Putamen (tissue), 1 donor: ENCODE measurements around the gene PNPLA5.
A peak's percentile ranks its signal among the peaks of the same experiment; 100 is the strongest.
"Not testable (repeated sequence)": the region's sequence is repeated elsewhere in the genome, so short reads cannot be mapped to it uniquely, and the experiment has no call there.

Experiments used
- DNase-seq: peaks from one replicate; pipeline ENCODE4 v3.0.0-alpha.2; 2016; ENCODE audit warnings: low spot score

PNPLA5 gene, protein sequence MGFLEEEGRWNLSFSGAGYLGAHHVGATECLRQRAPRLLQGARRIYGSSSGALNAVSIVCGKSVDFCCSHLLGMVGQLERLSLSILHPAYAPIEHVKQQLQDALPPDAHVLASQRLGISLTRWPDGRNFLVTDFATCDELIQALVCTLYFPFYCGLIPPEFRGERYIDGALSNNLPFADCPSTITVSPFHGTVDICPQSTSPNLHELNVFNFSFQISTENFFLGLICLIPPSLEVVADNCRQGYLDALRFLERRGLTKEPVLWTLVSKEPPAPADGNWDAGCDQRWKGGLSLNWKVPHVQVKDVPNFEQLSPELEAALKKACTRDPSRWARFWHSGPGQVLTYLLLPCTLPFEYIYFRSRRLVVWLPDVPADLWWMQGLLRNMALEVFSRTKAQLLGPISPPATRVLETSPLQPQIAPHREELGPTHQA

DNA sequence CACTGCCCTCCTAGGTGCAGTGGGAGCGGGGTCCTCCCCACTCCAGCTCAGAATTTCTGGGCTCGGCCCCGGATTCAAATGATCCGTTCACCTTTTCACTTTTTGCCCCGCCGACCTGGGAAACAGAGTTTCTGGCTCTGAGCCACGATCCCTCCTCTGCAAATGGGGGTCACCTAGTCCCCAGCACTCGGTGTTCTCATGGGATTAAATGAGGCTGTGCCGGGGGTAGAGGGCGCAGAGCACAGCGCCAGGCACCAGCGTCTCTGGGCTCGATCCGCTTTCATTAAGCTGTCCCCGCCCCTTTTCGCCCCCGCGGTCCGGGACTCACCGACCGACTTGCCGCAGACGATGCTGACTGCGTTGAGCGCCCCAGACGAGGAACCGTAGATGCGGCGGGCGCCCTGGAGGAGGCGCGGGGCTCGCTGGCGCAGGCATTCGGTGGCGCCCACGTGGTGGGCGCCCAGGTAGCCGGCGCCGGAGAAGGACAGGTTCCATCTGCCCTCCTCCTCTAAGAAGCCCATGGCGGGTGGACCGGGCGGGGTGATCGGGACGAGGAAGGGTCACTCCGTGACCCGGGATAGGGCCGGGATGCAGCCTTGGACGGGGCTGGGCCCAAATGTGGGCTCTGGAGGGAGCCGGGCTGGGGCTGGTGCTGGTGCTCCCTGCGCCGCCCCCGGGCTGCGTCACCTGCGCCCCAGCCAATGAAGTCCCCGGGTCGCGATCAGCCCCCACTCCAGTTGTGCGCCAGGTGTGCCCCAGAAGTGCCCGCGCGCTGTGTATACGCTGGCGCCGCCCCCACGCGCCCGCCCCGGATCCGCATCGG is at the start of gene PNPLA5:
TSS of gene PNPLA5 (minus strand) at position 654 of the 823 bp plus-strand sequence. CDS start at position 521, 133 bp downstream.
- DNase-seq, result peak; percentile 25

DNA sequence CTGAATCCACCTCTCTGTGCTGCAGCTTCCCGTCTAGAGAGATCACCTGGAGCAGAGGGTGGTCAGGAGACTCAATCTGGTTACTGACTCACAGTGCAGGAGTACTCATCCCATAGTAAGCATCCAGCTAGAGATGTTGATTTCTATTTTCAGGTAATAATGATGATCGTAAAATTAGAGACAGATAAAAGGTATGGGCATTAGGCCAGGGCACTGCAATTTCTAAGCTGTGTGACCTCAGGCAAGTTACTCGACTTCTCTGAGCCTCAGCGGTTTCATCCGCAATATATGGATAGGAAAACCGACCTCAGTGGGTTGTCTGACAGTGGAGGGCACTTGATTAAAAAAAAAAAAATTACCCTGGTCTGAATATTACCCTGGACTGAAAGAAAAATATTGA is 49.6 kb upstream of the PNPLA5 start:
- no peak for DNase-seq

DNA sequence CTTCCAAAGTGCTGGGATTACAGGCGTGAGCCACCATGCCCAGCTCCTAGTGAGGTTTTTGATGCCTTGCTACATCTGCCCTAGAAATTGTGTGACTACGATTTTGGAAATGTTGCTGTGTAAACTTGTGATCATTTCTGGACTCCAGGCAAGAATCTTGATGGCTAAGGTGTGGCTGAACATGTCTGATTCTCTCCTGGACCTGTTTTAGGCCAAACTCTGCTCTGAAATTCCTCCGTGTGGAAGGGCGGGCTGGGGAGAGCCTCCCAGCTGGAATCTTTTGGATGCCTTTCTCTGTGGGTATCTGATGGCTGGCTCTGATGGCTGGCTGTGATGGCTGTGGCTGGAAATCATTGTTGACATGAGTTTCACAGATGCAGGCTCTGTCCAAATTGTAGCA is 40.0 kb upstream of the PNPLA5 start:
- no peak for DNase-seq

DNA sequence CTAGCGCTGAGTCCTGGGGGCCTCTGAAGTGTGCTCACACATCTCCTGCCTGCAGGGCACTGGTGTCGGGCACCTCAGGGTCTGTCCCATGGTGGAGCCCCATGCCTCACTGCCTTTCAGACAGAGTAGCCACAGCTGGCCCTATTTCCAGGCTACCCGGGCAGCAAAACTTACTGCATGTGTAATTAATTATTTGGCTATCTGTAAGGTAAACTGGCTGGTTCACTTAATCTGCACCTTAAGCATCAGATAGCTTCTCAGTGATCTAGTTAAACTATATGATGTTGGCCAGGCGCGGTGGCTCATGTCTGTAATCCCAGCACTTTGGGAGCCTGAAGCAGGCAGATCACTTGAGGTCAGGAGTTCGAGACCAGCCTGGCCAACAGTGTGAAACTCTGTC is 37.1 kb upstream of the PNPLA5 start:
- DNase-seq, result no peak

DNA sequence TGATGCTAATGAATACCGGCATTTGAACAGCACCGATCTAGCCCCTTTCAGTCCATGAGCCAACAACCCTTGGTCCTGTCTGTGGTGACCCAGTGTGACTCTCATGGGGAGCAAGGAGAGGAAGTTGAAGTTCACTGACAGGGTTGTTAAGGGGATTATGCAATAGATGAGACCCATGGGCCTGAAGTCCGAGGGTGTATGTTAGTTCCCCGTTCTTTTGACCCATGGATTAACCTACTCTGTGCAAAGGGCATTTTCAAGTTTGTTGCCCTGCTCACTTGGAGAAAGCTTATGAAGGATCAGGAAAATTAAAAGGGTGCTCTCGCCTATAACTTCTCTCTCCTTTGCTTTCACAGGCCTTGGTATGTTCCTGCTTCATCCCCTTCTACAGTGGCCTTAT is 36.7 kb upstream of the PNPLA5 start:
- DNase-seq, result no peak

DNA sequence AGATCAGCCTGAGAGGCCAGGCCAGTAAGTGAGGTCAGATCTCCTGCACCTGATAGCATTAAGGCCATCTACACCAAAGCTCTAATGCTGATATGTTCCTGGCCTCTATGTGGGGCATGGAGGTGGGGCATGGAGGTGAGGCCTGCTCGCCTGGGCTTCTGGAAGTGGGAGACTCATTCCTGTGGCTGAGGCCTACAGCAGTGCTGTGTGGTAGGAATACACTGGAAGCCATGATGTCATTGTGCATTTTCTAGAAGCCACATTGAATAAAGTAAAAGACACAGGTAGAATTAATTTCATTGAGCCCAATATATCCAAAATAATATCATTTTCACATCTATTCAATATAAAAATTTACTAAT is 34.5 kb upstream of the PNPLA5 start:
- DNase-seq, result no peak

DNA sequence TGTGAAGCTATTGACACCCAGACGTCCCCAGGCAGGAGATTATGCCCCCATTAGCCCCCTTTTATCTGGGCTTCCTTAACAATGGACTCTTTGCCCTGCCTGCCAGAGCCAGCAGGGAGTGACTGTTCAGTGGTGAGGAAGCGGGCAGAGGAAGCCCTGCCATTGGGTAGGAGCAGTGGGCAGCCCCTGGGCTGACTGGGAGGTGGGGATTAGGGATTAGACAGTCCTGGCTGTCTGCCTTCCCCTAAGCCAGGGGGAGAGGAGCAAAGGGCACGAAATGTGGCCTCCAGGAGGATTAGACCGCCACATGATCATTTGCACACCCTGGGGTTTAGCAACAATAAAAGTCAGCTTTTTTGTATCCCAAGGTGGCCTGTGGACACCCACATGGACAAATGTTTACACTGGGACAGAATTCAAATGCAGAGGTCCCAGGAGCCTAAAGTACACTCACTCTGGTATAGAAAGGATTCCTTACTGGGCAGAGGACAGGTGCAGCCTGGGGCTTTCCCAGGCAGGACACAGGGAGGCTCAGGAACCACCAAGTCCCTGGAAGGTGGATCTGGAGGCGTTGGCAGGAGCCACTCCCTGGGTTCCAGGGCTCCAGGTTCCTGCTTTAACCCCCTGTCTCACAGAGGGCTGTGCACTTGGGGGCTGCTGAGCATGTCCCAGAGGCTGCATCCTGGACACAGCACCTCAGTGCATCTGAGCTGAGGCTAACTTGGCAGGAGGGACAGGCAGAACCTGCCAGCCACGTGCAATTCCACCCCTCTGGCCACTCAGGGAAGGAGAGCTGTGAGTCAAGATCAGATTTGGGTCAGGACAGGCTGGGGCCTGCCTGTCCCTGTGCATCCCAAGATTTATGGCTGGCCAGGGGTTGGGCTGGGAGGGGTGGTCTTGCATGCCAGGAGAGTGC is 33.9 kb upstream of the PNPLA5 start:
- DNase-seq, result no peak

DNA sequence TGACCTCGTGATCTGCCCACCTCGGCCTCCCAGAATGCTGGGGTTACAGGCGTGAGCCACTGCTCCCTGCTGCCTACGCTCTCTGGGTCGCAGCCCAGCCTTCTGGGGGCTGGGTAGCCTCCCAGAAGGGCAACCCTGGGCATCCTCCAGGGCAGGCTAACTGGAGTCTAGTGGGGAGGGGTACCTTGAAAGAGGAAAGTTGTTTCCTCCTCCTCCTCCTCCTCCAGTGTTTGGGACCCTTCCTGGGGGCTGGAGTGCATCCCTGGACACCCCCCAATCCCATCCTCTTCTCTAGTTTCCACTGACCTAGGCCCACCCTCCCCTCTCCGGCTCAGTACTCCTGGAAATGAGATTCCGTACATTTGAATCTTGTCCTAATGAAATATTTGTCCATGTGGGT is 33.1 kb upstream of the PNPLA5 start:
- no peak for DNase-seq

DNA sequence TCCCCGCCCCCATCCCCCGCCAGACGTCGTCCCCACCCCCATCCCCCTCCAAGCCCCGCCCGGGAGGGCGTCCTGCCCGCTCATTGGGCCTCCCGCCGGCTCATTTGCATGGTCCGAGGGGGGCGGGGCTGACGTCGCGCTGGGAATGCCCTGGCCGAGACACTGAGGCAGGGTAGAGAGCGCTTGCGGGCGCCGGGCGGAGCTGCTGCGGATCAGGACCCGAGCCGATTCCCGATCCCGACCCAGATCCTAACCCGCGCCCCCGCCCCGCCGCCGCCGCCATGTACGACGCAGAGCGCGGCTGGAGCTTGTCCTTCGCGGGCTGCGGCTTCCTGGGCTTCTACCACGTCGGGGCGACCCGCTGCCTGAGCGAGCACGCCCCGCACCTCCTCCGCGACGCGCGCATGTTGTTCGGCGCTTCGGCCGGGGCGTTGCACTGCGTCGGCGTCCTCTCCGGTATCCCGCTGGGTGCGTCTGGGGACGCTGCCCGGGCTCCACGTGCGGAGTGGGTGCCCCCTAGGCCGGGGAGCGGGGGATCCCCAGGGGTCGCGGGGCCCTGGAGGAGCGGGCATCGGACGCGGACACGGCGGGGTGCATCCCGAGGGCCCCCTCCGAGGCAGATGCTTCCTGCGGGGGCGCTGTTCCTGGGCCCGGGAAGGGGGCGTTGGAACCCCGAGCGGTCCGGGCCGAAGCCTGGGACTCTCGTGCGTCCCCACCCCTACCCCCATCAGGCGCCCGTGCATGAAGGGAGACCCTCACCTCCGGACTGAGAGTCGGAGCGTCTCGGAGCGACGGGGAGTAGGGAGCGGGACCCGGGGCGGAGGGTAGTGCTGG is 32.0 kb upstream of the PNPLA5 start, which contains the start of gene PNPLA3:
TSS of gene PNPLA3 (plus strand) at position 175 of the 834 bp plus-strand sequence. CDS start at position 282, 107 bp downstream.
- peak; percentile 82 for DNase-seq

DNA sequence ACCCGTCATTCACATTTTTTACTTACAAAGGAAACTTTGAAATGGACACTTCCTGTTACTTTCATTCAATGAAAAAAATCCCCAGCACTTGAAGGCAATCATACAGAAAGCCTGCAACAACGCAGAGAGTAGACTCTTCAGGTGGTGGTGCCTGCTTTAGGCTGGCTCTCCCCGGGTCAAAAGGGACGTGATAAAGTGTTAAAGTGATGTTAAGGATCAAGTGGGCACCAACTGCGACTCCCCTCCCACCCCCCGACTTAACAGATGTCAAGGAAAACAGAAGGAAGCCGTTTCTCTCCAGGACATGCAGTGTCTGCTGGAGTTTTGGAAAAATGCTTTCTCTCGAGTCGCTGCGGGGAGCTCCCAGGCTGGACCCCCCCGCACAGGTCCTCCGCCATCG is 31.4 kb upstream of the PNPLA5 start:
- DNase-seq, result peak; percentile 7

DNA sequence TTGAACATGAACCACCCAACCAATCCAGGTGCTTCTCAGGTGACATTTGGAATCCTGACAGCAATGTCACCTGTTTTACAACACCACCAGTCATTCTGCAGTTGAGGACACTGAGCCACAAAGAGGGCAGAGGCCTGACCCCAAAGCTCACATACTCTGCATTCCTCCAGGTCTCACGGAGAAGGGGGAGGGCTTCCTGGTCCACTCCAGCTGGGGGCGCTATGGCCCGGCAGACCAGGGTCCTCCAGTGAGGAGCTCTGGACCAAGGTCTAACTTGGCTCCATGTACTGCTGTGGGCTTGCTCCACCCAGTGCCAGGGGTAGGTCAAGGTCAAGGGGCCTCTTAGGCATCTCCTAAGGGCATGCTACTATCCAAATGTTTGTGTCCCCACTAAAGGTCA is 30.3 kb upstream of the PNPLA5 start:
- DNase-seq, result no peak

DNA sequence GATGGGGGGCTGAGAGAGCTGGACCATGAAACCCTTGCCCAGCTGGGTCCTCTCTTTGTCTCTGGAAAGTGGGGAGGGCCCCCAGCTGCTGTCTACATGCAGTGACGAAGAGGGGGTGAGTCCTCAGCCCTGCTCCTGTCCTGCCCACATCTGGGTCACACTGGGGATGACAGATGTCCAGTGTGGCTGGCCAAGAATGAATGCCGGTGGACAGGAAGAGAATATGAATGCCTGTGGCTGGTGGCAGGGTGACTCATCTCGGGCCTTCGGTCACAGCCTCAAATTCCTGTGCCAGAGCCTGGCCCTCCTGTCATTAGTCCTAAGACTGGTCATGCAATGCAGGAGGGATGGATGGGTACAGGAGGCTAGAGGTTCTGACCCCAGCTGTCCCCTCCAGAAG is 29.6 kb upstream of the PNPLA5 start:
- peak; percentile 45 for DNase-seq

DNA sequence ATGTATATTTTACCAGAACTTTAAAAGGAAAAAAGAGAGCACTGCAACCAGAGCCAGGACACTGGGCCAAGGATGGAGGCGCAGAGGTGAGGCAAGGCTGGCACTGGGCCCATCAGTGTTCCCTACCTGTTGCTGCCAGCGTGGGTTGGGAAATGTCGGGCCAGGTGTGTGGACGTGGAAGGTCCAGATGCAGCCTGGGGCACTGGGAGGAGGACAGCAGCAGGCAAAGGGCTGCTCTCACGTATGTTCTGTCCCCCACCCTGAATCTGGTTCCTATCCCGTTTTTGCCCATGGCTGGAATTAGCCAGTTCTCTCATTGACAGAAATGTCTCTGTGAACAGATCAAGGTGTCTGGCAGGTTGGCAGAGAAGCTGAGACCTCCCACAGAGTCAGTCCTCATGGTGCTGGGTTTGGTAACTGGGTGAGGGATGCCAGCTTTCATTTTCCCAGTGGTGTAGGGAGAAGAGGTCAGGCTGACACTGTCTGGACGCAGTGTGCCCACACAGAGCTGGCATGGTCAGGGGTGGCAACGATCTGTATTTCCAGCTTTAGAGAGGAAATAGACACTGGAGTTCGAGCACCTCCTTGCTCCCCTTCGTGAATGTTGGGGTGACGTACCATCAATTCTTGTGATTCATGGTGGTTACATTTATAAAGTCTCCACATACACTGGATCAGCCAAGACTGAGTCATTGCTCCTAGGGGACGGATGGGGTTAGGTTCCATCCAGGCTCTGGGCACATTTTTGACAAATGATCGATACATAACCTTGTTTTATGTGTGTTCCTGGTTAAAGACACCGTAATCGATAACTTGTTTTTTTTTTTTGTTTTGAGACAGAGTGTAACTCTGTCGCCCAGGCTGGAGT is 27.5 kb upstream of the PNPLA5 start:
- DNase-seq, result no peak

DNA sequence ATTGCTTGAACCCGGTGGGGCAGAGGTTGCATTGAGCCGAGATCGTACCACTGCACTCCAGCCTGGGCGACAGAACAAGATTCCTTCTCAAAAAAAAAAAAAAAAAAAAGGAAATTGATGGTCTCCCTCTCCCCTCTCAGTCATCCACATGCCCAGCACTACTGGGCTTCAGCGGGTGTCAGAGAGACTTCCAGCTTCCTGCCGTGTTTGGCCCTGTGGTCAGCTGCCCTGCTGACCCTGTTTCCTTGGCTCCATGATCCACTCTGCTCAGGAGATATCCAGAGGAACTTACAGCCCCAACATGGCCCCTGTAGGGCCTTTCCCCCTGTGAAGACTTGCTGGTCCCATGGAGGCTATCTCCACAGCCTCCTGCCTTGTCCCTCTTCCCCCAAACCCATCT is 25.7 kb upstream of the PNPLA5 start:
- no peak for DNase-seq

DNA sequence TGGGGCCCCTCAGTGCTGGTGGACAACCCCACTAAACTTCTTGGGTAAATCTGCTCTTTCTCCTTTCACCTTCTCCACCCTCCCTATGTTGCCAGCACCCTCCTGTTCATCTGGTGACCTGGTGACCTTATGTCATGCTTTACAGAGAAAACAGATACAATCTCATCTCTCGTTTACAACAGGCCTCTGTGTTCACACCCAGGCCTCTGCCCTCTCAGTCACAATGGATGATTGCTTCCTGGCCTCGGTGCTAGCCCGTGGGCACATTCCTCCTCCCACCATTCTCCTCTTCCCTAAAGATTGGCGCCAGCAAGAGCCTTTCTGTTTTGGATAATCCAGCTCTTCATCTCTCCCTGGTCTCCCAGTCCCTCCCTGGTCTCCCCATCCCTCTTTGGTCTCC is 19.5 kb upstream of the PNPLA5 start:
- DNase-seq, result no peak

DNA sequence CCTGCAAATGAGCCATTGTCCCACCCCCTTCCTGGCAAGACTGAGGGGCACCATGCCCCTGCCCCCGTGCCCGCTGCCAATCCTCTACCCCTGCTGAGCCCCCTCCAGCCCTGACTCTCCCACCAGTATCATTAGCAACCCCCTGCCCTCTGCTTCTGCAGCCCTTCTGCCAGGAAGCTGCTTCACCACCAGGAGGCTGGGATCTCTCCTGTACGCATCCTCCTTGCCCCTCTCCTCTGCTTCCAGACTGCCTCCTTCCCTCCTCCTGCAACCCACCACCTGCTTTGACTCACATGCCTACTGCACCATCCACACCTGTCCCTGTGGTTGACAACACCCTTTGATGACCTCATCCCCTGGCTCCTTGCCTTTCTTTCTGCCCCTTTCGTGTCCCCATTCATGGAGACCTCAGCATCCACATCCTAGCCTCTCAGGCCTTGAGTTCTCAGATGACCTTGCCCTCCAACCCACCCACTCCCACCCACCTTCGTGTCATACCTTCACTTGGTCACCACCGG is 18.4 kb upstream of the PNPLA5 start:
- DNase-seq, result no peak

DNA sequence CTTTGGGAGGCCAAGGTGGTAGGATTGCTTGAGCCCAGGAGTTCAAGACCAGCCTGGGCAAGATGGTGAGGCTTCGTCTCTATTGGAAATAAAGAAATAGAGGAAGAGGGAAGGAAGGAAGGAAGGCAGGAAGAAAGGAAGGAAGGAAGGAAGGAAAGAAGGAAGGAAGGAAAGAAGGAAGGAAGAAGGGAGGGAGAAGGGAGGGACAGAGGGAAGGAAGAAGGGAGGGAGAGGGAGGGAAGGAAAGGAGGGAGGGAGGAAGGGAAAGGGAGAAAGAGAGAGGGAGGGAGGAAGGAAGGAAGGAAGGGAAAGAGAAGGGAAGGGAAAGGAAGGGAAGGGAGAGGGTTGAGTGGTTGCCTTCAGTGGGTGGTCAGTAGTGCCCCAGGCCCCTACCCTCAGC is 17.9 kb upstream of the PNPLA5 start:
- no peak for DNase-seq

DNA sequence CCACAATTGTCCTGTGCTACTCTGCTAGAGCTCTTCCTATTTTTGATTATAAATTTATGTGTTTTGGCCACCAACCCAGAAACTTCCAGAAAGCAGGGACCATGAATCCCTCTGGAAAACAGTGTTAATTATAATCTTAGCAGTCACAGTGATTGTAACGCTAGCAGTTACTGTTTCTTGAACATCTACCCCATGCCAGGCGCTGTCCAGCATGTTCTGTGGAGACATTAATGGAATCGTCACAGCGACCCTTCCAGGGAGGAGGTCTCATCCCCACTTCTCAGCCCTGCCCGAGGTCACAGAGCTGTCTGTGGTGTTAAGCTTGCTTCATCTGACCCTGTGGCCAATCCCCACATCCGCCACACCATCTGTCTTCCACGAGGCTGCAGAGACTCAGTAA is 13.9 kb upstream of the PNPLA5 start:
- DNase-seq, result no peak

DNA sequence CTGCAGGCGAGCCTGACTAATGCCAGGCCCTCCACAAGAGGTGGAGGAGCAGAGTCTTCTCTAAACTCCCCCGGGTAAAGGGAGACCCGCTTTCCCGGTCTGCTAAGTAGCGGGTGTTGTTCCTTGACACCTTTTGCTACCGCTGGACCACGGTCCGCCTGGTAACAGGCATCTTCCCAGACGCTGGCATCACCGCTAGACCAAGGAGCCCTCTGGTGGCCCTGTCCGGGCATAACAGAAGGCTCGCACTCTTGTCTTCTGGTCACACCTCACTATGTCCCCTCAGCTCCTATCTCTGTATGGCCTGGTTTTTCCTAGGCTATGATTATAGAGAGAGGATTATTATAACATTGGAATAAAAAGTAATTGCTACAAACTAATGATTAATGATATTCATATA is 12.6 kb upstream of the PNPLA5 start:
- not testable (repeated sequence) for DNase-seq

DNA sequence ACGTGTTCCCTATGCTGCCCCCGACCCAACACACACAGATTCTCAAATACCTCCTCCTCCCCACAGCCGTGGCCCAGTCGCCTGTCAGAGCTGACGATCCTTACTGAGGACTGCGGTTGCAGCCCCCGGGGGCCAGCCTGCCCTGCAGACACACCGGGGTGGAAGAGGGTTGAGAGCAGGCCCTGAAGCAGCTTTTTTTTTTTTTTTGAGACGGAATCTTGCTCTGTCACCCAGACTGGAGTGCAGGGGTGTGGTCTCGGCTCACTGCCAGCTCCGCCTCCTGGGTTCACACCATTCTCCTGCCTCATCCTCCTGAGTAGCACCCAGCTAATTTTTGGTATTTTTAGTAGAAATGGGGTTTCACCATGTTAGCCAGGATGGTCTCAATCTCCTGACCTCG is 11.2 kb upstream of the PNPLA5 start:
- not testable (repeated sequence) for DNase-seq
